Inflammatory macrophage (primary cell): Measurements from ENCODE around the gene B4GALT2.

ENCODE experiments used
- DNase-seq, 2 donors: peaks; one replicate each; pipeline ENCODE4 v3.0.0-alpha.2; 2020 to 2022

B4GALT2 gene

DNA sequence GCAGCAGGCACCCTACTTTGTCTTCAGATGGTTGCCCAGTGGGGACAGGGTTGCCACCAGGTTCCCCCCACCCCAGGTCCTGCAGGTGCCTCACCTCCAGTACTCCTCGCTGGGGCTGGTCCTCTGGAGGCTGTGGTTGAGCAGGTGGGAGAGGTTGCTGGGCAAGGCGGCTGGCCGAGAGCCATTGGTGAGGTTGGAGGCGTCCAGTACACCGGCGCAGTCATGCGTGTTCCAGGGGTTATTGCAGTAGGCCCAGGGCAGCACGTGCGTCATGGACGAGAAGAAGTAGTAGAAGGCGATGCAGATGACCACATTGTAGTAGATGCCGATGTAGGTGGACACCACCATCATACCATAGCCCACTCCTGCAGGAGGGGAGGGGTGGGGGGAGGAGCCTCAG lies 29.2 kb downstream of the B4GALT2 start:
- DNase-seq, result no peak

DNA sequence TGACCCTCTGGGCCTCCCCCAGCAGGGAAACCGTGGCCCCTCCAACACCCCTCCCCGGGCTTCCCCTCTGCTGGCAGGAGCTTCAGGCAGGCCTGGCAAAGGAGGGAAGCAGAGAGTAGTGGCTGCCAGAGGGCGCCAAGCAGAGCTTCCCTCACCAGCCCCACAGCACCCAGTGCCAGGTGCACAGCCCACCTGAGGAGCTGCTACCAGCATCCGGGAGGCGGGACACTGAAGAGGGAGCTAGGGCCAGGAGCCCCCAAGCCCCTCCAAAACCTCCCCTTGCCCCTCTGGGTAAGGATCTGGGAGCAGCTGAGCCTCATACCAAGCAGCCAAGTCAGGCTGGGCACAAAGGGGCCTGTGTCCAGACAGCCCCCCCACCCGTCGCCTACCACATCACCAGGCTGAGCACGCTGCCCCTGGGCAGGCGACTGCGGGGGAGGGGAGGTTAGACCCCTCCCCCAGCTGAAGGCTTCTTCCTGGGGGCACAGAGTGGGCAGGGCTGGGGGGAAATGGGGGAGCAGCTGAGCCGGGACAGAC lies 32.0 kb downstream of the B4GALT2 start:
- no peak for DNase-seq

DNA sequence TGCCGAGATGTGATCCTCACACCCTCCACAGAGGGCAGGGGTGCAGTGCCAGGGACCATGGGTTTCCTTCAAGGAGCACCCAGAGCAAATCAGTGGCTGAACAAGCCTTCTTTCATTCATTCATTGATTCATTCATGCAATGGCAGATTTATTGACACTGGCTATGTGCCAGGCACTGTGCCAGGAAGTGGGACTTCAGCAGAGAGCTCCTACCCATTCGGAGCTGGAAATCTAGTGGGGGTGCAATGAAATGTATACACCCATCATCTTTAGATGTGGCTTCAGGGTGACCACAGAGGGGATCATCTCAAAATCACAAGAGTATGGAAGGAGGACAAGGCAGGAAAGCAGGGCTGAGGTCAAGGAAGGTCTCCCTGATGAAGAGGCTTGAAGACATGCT lies 33.4 kb downstream of the B4GALT2 start:
- DNase-seq, result no peak

DNA sequence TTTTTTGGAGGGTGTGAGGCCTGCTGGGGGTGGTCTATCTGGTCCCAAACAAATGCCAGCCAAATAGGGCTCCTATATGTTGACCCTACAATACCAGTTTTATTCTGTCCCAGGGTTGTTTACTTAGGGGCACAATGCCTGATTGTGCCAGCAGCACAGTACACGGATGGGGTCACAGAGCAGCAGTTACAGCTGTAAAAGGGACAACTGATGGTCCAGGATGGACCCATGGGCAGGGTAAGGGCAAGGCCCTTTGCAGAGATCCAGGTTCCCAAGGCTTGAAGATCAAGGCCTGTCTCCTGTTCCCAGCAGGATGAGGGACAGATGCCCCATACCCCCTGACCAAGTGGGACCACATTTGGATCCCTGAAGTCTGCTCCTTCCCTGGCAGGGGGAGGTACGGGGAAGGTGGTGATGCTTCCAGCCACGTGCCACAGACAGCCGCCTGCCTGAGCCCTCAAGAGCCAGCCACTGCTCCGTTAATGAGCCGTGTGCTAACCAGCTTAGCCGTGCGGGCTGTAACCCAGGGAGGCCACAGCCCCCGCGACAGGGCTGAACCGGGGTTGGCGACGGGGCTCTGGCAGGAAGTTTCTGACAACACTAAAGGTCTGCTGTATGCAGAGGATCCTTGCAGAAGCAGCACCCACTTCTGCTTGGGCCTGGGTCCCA lies 34.1 kb downstream of the B4GALT2 start:
- DNase-seq, result no peak

DNA sequence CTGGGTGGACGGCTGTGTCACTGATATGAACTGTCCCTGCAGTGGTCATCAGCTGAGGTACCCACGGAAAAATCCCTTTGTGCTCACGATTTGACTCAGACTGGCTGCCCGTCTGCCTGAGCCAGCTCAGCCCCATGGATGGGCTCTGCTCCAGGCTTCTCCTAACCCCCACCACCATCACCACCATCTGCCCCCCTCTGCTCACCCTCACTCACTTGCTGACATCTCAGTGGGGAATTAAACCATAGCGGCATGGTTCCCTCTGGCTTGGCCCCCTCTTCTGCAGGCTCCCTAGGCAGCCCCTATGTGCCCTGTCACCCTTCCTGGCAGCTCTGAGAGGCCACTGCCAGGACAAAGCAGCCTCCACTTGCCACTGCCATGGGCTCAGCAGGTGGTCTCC lies 34.9 kb downstream of the B4GALT2 start:
- no peak for DNase-seq

DNA sequence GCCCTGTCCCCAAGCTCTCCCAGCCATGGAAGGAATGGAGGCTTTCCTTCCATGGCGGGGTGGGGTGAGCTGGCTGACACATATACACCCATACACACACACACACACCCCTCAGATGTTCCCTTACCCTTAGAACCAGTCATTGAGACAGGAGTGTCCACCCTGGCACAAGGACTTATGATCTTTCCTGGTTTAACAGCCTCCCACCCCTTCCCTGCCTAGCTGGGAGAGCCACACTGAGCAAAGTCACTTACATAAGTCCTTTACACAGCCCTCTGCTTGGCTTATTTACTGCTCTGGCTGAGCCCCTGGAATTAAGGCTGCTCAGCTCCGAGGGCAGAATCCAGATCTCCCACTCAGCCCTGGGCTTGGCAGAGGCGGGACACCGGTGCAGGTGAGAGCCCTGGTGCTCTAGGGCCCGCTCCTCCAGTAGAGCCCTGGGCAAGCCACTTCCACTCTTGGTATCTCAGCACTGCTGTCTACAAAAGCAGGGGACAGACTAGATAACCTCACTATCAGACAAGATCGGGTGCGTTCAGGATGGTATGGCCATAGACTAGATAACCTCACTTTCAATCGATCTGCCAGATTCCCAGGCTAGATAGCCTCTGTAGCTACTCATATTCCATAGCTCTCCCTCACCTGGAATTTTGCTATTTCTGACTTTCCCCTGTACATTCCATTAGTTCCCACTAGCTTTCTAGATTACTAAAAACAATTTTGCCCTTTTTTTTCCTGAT lies 35.5 kb downstream of the B4GALT2 start:
- no peak for DNase-seq

DNA sequence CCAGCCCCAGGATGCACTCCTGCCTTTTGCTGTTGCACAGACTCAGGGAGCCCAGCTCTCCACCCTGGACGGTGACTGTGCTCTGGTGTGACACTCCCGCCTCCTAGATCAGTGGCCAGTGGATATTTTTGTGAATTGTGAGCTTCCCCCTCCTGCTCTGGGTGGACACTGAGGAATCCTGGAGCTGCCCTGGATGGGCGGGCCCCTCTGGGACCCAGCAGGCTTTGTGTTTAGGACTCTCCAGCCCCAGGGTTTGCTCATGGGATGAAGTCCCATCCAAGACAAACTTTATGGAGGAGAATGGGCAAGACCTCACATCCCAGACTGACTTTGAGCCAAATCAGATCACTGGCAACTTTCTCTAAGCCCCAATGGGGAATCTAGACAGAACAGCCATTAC lies 36.2 kb downstream of the B4GALT2 start:
- DNase-seq, result no peak

DNA sequence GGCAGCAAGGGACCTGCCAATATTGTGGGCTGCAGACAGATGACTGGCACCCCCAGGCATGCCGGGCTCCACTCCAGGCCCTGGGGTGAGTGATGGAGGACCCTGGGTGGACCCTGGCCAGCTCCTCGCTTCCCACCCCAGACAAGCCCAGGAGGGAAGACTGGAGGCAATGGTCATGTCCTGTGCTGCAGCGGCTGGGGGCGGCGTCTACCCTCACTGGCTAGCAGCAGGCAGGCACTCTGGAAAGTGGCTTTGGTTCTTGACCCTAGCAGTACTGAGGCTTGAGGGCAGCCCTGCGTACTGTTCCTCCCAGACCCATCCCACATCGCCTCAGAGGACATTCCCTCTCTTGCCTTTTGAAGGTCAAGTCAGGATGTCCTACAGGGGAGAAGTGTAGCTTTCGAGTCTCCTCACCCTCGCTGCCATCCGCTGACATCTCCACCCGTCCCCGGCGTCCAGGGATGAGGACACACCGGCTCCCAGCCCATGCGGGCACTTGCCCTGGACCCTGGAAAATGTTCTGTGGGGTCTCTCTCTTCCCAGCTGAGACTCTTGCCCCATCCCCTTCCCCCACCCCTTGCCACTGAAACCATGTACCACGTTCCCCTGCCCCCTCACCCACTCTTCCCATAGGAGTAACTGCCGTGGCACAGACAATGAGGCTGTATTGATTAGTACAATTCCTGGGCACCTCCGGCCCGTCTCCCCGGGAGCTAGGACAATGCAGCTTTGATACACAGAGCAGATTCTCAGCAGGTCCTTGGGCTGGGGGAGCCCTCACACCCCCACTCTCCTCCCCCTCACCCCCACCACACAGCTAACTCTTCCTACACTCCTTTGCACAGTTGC lies 37.3 kb downstream of the B4GALT2 start:
- DNase-seq, result no peak

DNA sequence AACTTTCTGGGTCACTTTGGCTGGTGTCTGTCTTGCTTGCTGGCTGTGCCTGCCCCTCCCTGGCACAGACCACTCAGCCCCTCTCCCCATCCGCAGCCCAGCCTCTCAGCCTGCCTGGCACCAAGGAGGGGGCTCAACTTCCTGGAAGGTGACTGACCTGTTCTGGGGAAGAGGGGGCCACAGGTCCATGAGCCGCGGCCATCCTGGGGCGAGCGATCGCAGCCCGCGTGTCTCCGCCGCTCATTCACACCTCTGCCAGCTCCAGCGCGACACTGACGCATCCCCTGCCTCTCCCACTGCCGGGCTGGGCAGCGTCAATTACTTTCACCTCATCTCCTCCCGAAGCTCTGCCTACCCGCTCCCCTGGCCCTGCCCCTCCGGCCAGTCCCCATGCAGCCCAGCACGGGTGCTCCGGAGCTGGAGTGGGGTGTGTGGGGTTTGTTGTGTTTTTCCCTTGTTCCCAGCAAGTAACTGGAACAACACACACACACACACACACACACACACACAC lies 37.9 kb downstream of the B4GALT2 start:
- DNase-seq, result no peak

DNA sequence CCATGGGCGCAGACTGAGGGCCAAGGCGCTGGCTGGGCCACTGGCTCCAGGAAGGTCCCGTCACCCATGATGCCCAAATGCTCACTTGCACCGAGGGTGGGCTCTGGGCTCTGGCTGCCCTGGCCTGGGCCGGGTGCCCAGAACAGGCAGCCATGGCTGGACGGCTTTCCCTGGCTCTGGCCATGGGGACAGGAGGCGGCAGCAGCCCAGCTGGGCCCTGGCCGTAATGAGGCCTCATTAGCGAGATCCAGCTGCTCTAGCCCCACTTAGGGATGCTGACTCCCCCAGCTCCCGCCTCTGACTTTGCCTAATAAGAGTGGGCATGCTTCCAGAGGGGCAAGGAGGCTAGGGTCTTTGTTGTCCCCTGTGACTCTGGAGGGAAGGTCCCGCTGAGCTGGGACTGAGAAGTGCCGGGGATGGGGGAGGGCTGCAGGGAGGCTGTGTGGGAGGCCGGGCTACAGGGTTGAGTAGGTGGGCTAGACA lies 40.5 kb downstream of the B4GALT2 start:
- no peak for DNase-seq

DNA sequence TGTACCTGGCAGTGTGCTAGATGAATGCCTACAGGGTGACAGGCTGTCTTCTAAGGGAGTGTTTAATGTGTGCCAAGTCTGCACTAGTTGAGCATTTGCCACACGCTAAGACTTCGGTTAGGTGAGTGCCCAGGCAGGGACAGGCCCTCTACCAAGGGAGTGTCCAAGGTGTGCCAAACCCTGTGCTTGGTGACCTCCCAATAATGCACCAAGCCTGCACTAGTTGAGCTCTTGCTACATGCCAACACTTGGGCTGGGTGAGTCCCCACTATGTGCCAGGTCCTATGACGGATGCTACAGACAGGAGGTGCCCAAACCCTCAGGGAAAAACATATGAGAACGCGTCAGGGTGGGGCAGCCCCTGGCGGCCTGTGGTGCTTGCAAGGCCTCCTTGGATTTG lies 41.5 kb downstream of the B4GALT2 start:
- no peak for DNase-seq

DNA sequence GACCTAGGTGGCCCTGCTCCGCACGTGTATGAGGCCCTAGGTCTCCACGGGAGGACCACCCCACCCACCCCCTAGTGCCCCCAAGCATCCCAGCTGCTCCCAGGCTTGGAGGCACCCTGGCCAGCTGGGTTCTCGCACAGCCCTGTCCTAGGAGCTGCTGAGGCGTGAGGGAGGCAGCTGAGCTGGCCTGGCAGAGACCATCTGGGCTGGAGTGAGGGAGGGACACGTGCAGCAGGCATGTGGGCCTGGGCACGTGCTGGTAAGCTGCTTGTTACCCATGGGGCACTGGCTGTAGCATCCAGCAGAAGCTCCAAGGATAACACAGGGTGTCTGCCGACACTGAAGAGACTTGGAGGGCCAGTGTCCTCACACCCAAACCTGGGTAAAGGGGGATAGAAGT lies 42.1 kb downstream of the B4GALT2 start:
- DNase-seq, result no peak

DNA sequence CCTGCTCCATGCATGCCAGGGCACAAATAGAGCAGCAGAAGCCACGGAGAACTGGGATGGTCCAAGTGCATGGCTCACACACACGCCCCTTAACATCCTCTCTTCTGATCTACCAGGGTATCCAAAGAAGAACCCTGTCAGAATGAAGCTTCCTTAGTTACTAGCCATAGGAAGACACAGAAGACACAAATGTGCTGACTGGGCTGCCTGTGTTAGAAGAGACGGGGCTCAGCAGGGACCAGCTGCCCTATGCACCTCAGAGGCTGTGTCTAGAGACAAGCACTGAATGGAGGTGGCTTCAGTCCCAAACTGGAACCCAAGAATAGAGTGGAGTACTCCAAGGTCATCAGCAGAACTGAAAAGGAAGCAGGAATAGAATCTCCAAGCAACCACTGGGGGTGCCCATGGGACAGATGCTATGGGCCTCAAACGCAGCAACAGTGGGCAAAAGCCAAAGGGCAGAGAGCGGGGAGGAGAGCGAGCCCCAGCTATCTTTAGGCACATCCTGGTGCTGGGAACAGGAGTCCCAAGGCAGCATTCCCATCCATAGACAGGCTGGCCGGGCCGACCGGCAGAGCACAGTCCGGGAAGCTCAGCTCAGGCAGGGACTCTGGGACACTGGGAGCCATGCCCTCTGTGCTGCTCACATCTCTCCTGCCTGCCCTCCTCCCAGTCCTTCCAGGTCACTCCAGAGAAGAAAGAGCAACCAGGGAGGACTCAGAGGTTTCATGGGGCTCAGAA lies 42.7 kb downstream of the B4GALT2 start:
- DNase-seq, result no peak

DNA sequence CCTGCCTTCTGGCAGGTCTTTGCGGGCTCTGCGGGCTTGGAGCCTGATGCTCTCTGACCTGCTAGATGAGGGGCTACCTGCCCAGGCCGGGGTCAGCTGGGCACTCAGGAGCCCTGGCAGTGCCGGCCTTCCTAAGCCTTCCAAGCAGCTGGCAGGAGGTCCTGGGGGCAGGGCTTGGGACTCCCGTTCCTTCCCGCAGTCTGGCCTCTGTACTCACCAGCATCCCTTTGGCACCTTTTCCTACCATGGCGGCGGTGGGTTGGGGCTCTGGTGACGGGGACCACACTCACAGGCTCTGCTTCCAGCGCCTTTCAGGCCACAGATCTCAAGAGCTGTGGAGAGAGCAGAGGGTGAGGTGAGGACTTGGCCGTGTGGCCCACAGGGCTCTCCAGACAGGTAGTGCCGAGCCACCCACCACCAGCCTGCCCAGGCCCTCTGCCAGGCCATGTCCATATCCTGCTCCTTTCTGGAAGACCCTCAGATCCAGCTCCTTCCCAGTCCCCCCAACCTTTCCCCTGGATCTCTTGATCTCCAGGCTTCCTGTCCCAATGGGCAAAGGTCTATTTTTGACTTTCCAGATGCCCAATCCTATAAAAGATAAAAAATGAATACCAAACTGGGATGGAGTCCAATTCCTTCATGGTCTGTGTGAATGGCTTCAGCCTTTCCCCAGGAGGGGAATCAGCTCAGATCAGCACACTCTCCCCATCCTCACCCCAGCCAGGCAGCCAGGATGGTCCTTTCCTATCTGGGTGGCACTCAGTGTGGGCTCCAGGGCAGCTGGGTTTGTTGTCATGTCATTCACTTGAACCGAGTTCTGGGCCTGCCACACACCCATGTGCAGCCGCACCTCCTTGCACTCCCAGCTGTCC lies 45.3 kb downstream of the B4GALT2 start:
- DNase-seq, result no peak

DNA sequence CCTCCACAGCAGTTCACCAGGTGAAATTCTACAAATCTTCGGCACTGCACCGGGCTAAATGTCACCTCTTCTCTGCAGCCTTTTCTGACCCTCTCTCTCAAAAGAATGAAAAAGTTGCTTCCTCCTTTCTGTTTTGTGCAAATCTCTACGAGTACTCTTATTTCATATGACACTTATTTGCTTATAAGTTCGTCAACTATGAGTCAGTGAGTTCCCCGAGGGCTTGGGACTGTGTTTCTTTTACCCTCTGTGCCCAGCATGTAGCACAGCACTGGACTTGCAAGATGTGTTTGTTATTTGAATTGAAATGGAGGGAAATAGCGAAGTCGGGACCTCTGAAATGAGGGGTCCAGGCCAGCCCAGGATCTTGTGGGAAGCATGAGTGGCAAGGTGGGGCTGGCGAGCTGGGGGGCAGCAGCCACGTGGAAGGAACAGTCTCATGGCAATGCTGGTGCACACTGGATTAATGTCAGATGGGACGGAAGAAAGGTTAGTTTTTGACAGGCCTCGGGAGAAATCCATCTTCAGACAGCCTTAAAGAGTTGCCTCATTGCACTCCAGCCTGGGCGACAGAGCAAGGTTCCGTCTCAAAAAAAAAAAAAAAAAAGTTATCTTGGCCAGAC lies 46.0 kb downstream of the B4GALT2 start:
- DNase-seq, result no peak

DNA sequence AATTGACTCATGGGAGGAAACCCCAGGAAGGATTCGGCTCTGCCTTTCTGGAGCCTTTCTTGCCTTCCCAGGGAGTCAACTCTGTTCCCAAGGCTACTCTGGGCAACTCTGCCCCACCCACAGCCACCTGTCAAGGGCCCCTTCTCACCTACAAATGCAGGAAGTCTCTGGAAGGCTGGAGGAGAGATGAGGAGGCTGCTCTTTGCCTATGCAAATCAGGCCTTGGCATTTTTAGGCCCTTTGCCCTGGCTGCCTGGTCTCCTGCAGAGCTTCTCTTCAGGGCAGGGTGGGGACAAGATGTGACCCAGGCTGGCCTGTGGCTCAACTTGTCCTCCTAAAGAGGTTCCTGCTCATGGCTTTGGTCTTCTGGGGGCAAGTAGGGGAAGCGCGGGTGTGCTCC lies 46.8 kb downstream of the B4GALT2 start:
- no peak for DNase-seq

DNA sequence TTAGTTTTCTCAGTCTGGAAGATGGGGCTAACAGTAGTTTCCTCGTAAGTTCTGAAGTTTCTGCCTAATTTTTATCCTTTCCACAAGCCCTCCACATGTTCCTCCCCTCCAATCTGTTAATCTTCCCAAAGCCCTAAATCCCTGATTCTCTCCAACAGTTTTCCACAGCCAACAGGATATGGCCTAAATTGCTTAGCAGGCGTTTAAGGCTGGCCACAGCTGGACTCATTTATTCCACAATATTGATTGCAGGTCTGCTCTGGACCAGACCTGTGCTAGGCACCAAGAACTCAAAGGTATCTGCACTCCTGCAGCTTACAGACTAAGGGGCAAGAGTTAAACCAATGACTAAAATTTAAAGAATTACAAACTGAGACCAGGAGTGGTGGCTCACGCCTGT lies 48.3 kb downstream of the B4GALT2 start:
- no peak for DNase-seq

DNA sequence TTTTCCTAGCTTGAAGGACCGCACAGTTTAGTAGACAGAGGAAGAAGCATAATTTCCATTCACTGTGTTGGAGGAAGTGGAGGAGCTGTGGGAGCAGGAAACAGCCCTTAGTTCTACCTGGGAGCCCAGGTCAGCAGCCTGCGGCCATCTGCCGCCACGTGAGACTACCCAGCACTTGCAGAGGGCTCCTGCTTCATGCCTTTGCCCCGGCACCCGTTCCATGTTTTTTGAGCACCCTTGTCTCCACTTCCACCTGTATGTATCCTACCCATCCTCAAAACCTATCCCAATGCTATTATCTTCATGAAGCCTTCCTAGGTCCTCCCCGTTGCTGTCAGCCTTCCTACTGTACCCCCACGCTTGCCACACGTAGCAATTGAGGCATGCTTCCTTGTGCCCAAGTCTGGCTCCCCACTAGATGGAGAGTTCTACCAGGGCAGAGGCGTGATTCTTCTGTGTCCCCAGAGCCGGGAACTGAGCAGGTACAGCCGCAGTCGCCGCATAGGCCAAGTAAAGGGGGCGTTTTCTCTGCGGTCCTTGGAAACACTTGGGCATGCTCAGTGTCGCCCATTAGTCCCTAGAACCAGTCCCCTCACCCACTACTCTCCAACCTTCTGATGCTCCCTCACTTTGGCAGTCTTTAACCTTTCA lies 50.4 kb downstream of the B4GALT2 start:
- DNase-seq, result no peak

DNA sequence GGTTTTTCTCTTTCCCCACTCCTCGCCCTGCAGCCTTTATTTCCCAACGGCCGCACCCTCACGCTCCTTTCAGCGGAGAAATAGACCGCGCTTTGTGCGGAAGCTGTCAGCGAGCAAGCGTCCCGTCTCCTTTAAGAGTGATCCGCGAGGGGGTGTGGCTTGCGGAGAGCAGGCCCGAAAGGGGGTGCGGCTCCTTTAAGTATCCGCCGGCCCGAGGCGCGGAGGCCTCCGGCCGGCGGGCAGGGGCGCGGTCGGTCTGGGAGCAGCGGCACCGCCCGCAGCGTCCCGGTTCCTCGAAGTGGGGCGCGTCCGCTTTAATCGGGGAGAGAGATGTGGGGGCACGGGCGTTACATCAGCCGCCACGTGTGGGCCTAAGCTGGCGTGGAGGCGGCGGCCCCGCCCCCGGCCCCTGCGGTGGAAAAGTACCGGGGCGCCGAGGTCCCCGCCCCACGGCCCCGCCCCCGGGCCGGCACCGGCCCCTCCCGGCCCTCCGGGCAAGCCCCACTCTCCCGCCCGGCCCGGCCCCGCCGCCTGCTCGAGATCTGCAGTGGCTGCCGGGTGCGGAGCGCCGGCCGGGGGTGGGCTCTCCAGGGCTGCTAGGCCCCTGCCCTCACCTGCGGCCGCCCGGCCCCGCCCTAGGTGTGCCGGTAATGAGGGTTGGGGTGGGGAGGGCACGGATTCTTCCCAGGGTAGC lies 51.0 kb downstream of the B4GALT2 start:
- DNase-seq, result peak; percentile 87 to 90
